H9 (cell line): ENCODE measurements around the gene LMTK2. TPM values are rescaled to one million over a fixed set of nuclear protein-coding genes. Genes with fewer than 3 reads are reported as not detected.

Experiments used
- DNase-seq: peaks from one replicate; pipeline ENCODE4 v3.0.0-alpha.2; 2017
- H2AFZ ChIP-seq: one replicate; pipeline ENCODE4 v1.6.1; 2013; ENCODE audit warnings: mild to moderate bottlenecking, low read length, control low read depth, moderate library complexity
- H2AK5ac ChIP-seq: 2 replicates; pipeline ENCODE4 v1.6.1; 2013; ENCODE audit warnings: low read length, control low read depth, mixed read lengths; ENCODE audit not compliant: insufficient read length
- H2BK120ac ChIP-seq: one replicate; pipeline ENCODE4 v1.6.1; 2013; ENCODE audit warnings: low read depth, mild to moderate bottlenecking, low read length, control low read depth, inconsistent platforms; ENCODE audit not compliant: poor library complexity, severe bottlenecking
- H2BK12ac ChIP-seq: 2 replicates; pipeline ENCODE4 v1.6.1; 2013; ENCODE audit warnings: low read length, control low read depth, mixed read lengths, low read depth; ENCODE audit not compliant: insufficient read length
- H2BK15ac ChIP-seq: 2 replicates; pipeline ENCODE4 v1.6.1; 2013; ENCODE audit warnings: low read depth, low read length, control low read depth
- H2BK20ac ChIP-seq: one replicate; pipeline ENCODE4 v1.6.1; 2013; ENCODE audit warnings: low read depth, mild to moderate bottlenecking, low read length, control low read depth, inconsistent platforms; ENCODE audit not compliant: poor library complexity, severe bottlenecking
- H2BK5ac ChIP-seq: 2 replicates; pipeline ENCODE4 v1.6.1; 2013; ENCODE audit warnings: low read length, control low read depth, mixed read lengths; ENCODE audit not compliant: insufficient read length
- H3K14ac ChIP-seq: 2 replicates; pipeline ENCODE4 v1.6.1; 2013; ENCODE audit warnings: low read length, control low read depth; ENCODE audit not compliant: insufficient read depth
- H3K18ac ChIP-seq: 2 replicates; pipeline ENCODE4 v1.6.1; 2013; ENCODE audit warnings: low read depth, mild to moderate bottlenecking, mixed read lengths, low read length, control low read depth; ENCODE audit not compliant: insufficient read length
- H3K23ac ChIP-seq: 2 replicates; pipeline ENCODE4 v1.6.1; 2013; ENCODE audit warnings: low read length, control low read depth, mixed read lengths, low read depth; ENCODE audit not compliant: insufficient read length
- H3K23me2 ChIP-seq: 2 replicates; pipeline ENCODE4 v1.6.1; 2013; ENCODE audit warnings: low read depth, mild to moderate bottlenecking, mixed read lengths, low read length, control low read depth; ENCODE audit not compliant: insufficient read length, poor library complexity, severe bottlenecking
- H3K27ac ChIP-seq: 2 replicates; pipeline ENCODE4 v1.5.1; 2013; ENCODE audit warnings: low read length, control low read depth, mixed read lengths, low read depth; ENCODE audit not compliant: insufficient read length
- H3K27me3 ChIP-seq: 2 replicates; pipeline ENCODE4 v1.6.1; 2013; ENCODE audit warnings: low read length, control low read depth, inconsistent platforms; ENCODE audit not compliant: insufficient read depth
- H3K4ac ChIP-seq: 2 replicates; pipeline ENCODE4 v1.6.1; 2013; ENCODE audit warnings: low read depth, mild to moderate bottlenecking, control low read depth, inconsistent platforms, low read length, moderate library complexity
- H3K4me1 ChIP-seq: 2 replicates; pipeline ENCODE4 v1.6.1; 2013; ENCODE audit warnings: low read length, control low read depth, inconsistent platforms; ENCODE audit not compliant: insufficient read depth
- H3K4me2 ChIP-seq: 2 replicates; pipeline ENCODE4 v1.6.1; 2013; ENCODE audit warnings: low read length, control low read depth, mixed read lengths; ENCODE audit not compliant: insufficient read length, insufficient read depth
- H3K56ac ChIP-seq: 2 replicates; pipeline ENCODE4 v1.6.1; 2013; ENCODE audit warnings: low read depth, mild to moderate bottlenecking, mixed read lengths, low read length, control low read depth; ENCODE audit not compliant: insufficient read length
- H3K79me1 ChIP-seq: 2 replicates; pipeline ENCODE4 v1.6.1; 2013; ENCODE audit warnings: low read depth, mild to moderate bottlenecking, moderate library complexity, low read length, control low read depth, inconsistent platforms; ENCODE audit not compliant: insufficient read depth, poor library complexity, severe bottlenecking
- H3K79me2 ChIP-seq: 2 replicates; pipeline ENCODE4 v1.6.1; 2013; ENCODE audit warnings: low read length, control low read depth, inconsistent platforms; ENCODE audit not compliant: insufficient read depth
- H3K9ac ChIP-seq: 2 replicates; pipeline ENCODE4 v1.6.1; 2013; ENCODE audit warnings: low read length, control low read depth, mixed read lengths; ENCODE audit not compliant: insufficient read length; ENCODE audit errors: extremely low read depth
- H3K9me3 ChIP-seq: one replicate; pipeline ENCODE4 v1.6.1; 2013; ENCODE audit warnings: low read depth, low read length, inconsistent platforms; ENCODE audit not compliant: control insufficient read depth
- H3T11ph ChIP-seq: one replicate; pipeline ENCODE4 v1.6.1; 2013; ENCODE audit warnings: mild to moderate bottlenecking, low read length, control low read depth, inconsistent platforms
- H4K20me1 ChIP-seq: one replicate; pipeline ENCODE4 v1.6.1; 2013; ENCODE audit not compliant: control insufficient read depth, insufficient read length, insufficient read depth
- H4K5ac ChIP-seq: 2 replicates; pipeline ENCODE4 v1.6.1; 2013; ENCODE audit warnings: low read depth, mild to moderate bottlenecking, mixed read lengths, low read length, control low read depth; ENCODE audit not compliant: insufficient read length
- H4K8ac ChIP-seq: replicated peaks from 2 replicates; pipeline ENCODE4 v1.6.1; 2013; ENCODE audit warnings: low read length, control low read depth, mixed read lengths, low read depth; ENCODE audit not compliant: insufficient read length
- H4K91ac ChIP-seq: 2 replicates; pipeline ENCODE4 v1.6.1; 2013; ENCODE audit warnings: low read depth, mild to moderate bottlenecking, moderate library complexity, mixed read lengths, low read length, control low read depth; ENCODE audit not compliant: insufficient read length
- H3K27ac Mint-ChIP-seq, 3 experiments: 2 replicates in 2 of 3; 3 replicates in 1 of 3; pipeline ENCODE4 v1.8.0; 2020 to 2021; ENCODE audit warnings: mixed read lengths in 3 of 3, mild to moderate bottlenecking in 1 of 3, moderate library complexity in 1 of 3
- H3K27me3 Mint-ChIP-seq: 2 replicates; pipeline ENCODE4 v1.8.0; 2021; ENCODE audit warnings: low read depth, mild to moderate bottlenecking, moderate library complexity, mixed read lengths
- H3K36me3 Mint-ChIP-seq, 3 experiments: 2 replicates in 2 of 3; 3 replicates in 1 of 3; pipeline ENCODE4 v1.8.0; 2020 to 2021; ENCODE audit warnings: low read depth in 3 of 3, mixed read lengths in 3 of 3; ENCODE audit not compliant: insufficient read depth in 1 of 3
- H3K4me1 Mint-ChIP-seq, 2 experiments: 2 replicates each; pipeline ENCODE4 v1.8.0; 2020; ENCODE audit warnings: mixed read lengths in 2 of 2
- H3K4me3 Mint-ChIP-seq, 2 experiments: 2 replicates in 1 of 2; 3 replicates in 1 of 2; pipeline ENCODE4 v1.8.0; 2020 to 2021; ENCODE audit warnings: mild to moderate bottlenecking in 2 of 2, mixed read lengths in 2 of 2, moderate library complexity in 1 of 2
- H3K9me3 Mint-ChIP-seq, 2 experiments: 2 replicates in 1 of 2; 3 replicates in 1 of 2; pipeline ENCODE4 v1.8.0; 2020; ENCODE audit warnings: mild to moderate bottlenecking in 2 of 2, mixed read lengths in 2 of 2, moderate library complexity in 1 of 2
- WGBS: extraction: QIAGEN DNeasy Blood & Tissue Kit; methylation state at CpG from one replicate; pipeline ENCODE4 v1.1.7; 2013; ENCODE audit warnings: missing lambda C conversion rate, low lambda C conversion rate, mixed read lengths; ENCODE audit not compliant: insufficient read length; ENCODE audit errors: extremely low coverage; 5-methylcytosine and 5-hydroxymethylcytosine counted together
- total RNA-seq: library from RNA; stranded (reverse); gene quantifications from 2 replicates; pipeline ENCODE4 v1.2.1, GENCODE V29; 2021
- TF ChIP-seq, protein P1 (sequence below): fragments of 200-600 bp; sonication (generic); conservative IDR thresholded peaks from 3 replicates; pipeline ENCODE4 v1.8.0; 2021; ENCODE audit warnings: antibody characterized with exemption, mild to moderate bottlenecking

The LMTK2 gene
- total RNA-seq, 1 experiment from 2014 or later: 24.9 TPM

DNA sequence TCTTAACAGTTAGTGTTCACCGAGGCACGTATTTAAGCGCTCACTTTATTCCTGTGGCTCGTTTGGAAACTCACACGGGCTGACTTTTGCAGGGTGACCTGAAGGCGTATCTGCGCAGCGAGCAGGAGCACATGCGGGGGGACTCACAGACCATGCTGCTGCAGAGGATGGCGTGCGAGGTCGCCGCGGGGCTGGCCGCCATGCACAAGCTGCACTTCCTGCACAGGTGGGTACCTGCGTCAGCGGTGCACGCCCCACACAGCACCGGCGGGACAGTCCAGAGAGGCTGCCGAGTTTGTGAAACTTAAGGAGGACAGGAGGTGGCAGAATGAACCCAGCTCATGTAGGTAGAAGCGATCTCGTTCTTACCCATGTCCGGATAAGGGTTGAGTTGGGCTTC lies 64.8 kb downstream of the LMTK2 start:
- H2BK12ac ChIP-seq: no peak overlapping the region
- no peaks in the 10 kb centered on the region for H3K27me3 ChIP-seq
- no peaks in the 10 kb centered on the region for H4K20me1 ChIP-seq
- DNase-seq: no peak
- no CpG with 5 or more reads among the region's 24 CpGs for WGBS
- H3K23ac ChIP-seq: no peak overlapping the region
- no peak overlapping the region for H4K8ac ChIP-seq
- no peak overlapping the region for H2AK5ac ChIP-seq
- H3K14ac ChIP-seq: no peak overlapping the region
- H3K79me1 ChIP-seq: no peaks in the 10 kb centered on the region
- Mint-ChIP-seq H3K4me1 (peaks cover 14 to 18% of the 10 kb centered on the region in 2 experiments), H3K4me3 (no peak overlapping the region), H3K27ac (no peak overlapping the region), H3K27me3 (no peaks in the 10 kb centered on the region), H3K9me3 (no peaks in the 10 kb centered on the region), H3K36me3 (peaks cover 10 to 22% (median 13%) of the 10 kb centered on the region in 3 experiments; a peak in 6 of 7 replicates)
- no peak overlapping the region for H2BK5ac ChIP-seq
- H4K5ac ChIP-seq: no peak overlapping the region
- no peak overlapping the region for H2AFZ ChIP-seq
- no peak overlapping the region for H3K9ac ChIP-seq
- H3K4ac ChIP-seq: no peak overlapping the region
- no peak overlapping the region for H2BK20ac ChIP-seq
- no peaks in the 10 kb centered on the region for H3K23me2 ChIP-seq
- H3K9me3 ChIP-seq: no peaks in the 10 kb centered on the region
- no peak overlapping the region for H3T11ph ChIP-seq
- no peak overlapping the region for H3K56ac ChIP-seq
- H4K91ac ChIP-seq: no peak overlapping the region
- no peak overlapping the region for H2BK120ac ChIP-seq
- no peaks in the 10 kb centered on the region for H3K4me1 ChIP-seq
- no peak overlapping the region for H3K27ac ChIP-seq
- H2BK15ac ChIP-seq: no peak overlapping the region
- no peaks in the 10 kb centered on the region for H3K79me2 ChIP-seq
- TF ChIP-seq, protein P1, sequence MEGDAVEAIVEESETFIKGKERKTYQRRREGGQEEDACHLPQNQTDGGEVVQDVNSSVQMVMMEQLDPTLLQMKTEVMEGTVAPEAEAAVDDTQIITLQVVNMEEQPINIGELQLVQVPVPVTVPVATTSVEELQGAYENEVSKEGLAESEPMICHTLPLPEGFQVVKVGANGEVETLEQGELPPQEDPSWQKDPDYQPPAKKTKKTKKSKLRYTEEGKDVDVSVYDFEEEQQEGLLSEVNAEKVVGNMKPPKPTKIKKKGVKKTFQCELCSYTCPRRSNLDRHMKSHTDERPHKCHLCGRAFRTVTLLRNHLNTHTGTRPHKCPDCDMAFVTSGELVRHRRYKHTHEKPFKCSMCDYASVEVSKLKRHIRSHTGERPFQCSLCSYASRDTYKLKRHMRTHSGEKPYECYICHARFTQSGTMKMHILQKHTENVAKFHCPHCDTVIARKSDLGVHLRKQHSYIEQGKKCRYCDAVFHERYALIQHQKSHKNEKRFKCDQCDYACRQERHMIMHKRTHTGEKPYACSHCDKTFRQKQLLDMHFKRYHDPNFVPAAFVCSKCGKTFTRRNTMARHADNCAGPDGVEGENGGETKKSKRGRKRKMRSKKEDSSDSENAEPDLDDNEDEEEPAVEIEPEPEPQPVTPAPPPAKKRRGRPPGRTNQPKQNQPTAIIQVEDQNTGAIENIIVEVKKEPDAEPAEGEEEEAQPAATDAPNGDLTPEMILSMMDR: no peak
- H3K18ac ChIP-seq: no peak overlapping the region
- no peak overlapping the region for H3K4me2 ChIP-seq
